IMR-90 (cell line): ENCODE measurements around the gene TNRC6B. TPM values are rescaled to one million over a fixed set of nuclear protein-coding genes. Genes with fewer than 3 reads are reported as not detected.

Experiments used
- ATAC-seq: fragments of 200-7000 bp; cut with Tn5 transposase; 2 replicates; pipeline ENCODE4 v1.9.1; 2020; ENCODE audit warnings: low read depth, mild to moderate bottlenecking, moderate library complexity
- BruUV-seq: library from RNA; stranded (reverse); fragments of 400-500 nt; replicated peaks from 2 replicates; lab custom pipeline; 2021; lab: Mats Ljungman, UMichigan
- CTCF ChIA-PET: fragments of 300-600 bp; formaldehyde crosslinking; extraction: SDS; loops from one replicate; lab custom pipeline; 2021; ENCODE audit warnings: antibody characterized with exemption; lab: Yijun Ruan, JAX
- POLR2A ChIA-PET: fragments of 300-600 bp; sonication (Branson Sonifier 250); formaldehyde crosslinking; loops from one replicate; lab custom pipeline; 2022; ENCODE audit warnings: antibody characterized with exemption; ENCODE audit not compliant: unreplicated experiment; lab: Charles Lee
- DNase-seq: peaks from one replicate; pipeline ENCODE4 v3.0.0; 2013
- H2AFZ ChIP-seq: replicated peaks from 2 replicates; pipeline ENCODE3; 2013; ENCODE audit warnings: low read length, mild to moderate bottlenecking; ENCODE audit not compliant: poor library complexity
- H2AK5ac ChIP-seq: 2 replicates; pipeline ENCODE4 v1.6.1; 2013; ENCODE audit warnings: low read depth, low read length, inconsistent platforms
- H2AK9ac ChIP-seq: replicated peaks from 2 replicates; pipeline ENCODE3; 2013; ENCODE audit warnings: mild to moderate bottlenecking, low read depth, low read length, moderate library complexity; ENCODE audit not compliant: poor library complexity
- H2BK120ac ChIP-seq: 2 replicates; pipeline ENCODE4 v1.6.1; 2013; ENCODE audit warnings: low read depth, low read length, inconsistent platforms
- H2BK15ac ChIP-seq: 3 replicates; pipeline ENCODE4 v1.6.1; 2013; ENCODE audit warnings: low read depth, low read length, inconsistent platforms
- H2BK20ac ChIP-seq: 2 replicates; pipeline ENCODE4 v1.6.1; 2013; ENCODE audit warnings: low read depth, mild to moderate bottlenecking, inconsistent platforms, low read length, moderate library complexity
- H2BK5ac ChIP-seq: 2 replicates; pipeline ENCODE4 v1.6.1; 2013; ENCODE audit warnings: mild to moderate bottlenecking, low read depth, low read length, inconsistent platforms; ENCODE audit not compliant: poor library complexity, severe bottlenecking
- H3K14ac ChIP-seq: replicated peaks from 2 replicates; pipeline ENCODE4 v1.6.1; 2013; ENCODE audit warnings: low read depth, low read length, inconsistent platforms
- H3K18ac ChIP-seq: 2 replicates; pipeline ENCODE4 v1.6.1; 2013; ENCODE audit warnings: low read depth, low read length, control low read depth
- H3K23ac ChIP-seq: 2 replicates; pipeline ENCODE4 v1.6.1; 2013; ENCODE audit warnings: low read depth, low read length, inconsistent platforms
- H3K27ac ChIP-seq: 2 replicates; pipeline ENCODE4 v1.5.1; 2013; ENCODE audit warnings: mild to moderate bottlenecking, control low read depth, low read length; ENCODE audit not compliant: insufficient read depth
- H3K27me3 ChIP-seq: 2 replicates; pipeline ENCODE4 v1.6.1; 2013; ENCODE audit warnings: low read length; ENCODE audit not compliant: control insufficient read depth, insufficient read depth
- H3K36me3 ChIP-seq: 2 replicates; pipeline ENCODE4 v1.6.1; 2013; ENCODE audit warnings: low read length, mixed read lengths; ENCODE audit not compliant: control insufficient read depth, insufficient read depth
- H3K4ac ChIP-seq: 2 replicates; pipeline ENCODE4 v1.6.1; 2013; ENCODE audit warnings: low read depth, low read length, inconsistent platforms
- H3K4me1 ChIP-seq: 2 replicates; pipeline ENCODE4 v1.6.1; 2013; ENCODE audit warnings: low read length, mixed read lengths; ENCODE audit not compliant: control insufficient read depth, insufficient read depth
- H3K4me2 ChIP-seq: 2 replicates; pipeline ENCODE4 v1.6.1; 2013; ENCODE audit warnings: low read depth, mild to moderate bottlenecking, control low read depth, low read length, moderate library complexity
- H3K4me3 ChIP-seq: 2 replicates; pipeline ENCODE4 v1.5.1; 2013; ENCODE audit warnings: low read depth, mild to moderate bottlenecking, control low read depth, low read length, moderate library complexity; ENCODE audit not compliant: insufficient read depth
- H3K56ac ChIP-seq: 2 replicates; pipeline ENCODE4 v1.6.1; 2013; ENCODE audit warnings: low read length, inconsistent platforms; ENCODE audit not compliant: insufficient read depth; ENCODE audit errors: extremely low read depth
- H3K79me1 ChIP-seq, 2 experiments: 2 replicates each; pipeline ENCODE4 v1.6.1; 2013; ENCODE audit warnings: low read length in 2 of 2, inconsistent platforms in 1 of 2, low read depth in 1 of 2
- H3K9ac ChIP-seq: 2 replicates; pipeline ENCODE4 v1.6.1; 2013; ENCODE audit warnings: low read depth, low read length, control low read depth
- H3K9me1 ChIP-seq: 2 replicates; pipeline ENCODE4 v1.6.1; 2013; ENCODE audit warnings: low read length, inconsistent platforms; ENCODE audit not compliant: insufficient read depth
- H3K9me3 ChIP-seq: 2 replicates; pipeline ENCODE4 v1.6.1; 2013; ENCODE audit warnings: low read length; ENCODE audit not compliant: control insufficient read depth, insufficient read depth
- H4K20me1 ChIP-seq: 2 replicates; pipeline ENCODE4 v1.6.1; 2013; ENCODE audit warnings: low read length, inconsistent platforms; ENCODE audit not compliant: insufficient read depth
- H4K5ac ChIP-seq: 2 replicates; pipeline ENCODE4 v1.6.1; 2013; ENCODE audit warnings: mild to moderate bottlenecking, low read depth, low read length, control low read depth
- H4K8ac ChIP-seq, 2 experiments: 2 replicates each; pipeline ENCODE4 v1.6.1; 2013; ENCODE audit warnings: low read depth in 2 of 2, low read length in 2 of 2, control low read depth in 1 of 2, inconsistent platforms in 1 of 2
- H4K91ac ChIP-seq: 2 replicates; pipeline ENCODE4 v1.6.1; 2013; ENCODE audit warnings: low read depth, low read length, inconsistent platforms; ENCODE audit not compliant: insufficient read depth
- CTCF ChIP-seq: conservative IDR thresholded peaks from 2 replicates; pipeline ENCODE4 v1.5.1; 2012; ENCODE audit warnings: mild to moderate bottlenecking, low read depth, low read length, improper control_type of control experiment
- MAFK ChIP-seq: IDR thresholded peaks from 2 replicates; pipeline ENCODE4 v1.6.1; 2012; ENCODE audit warnings: low read depth, low read length, improper control_type of control experiment
- NFE2L2 ChIP-seq: fragments of 150-350 bp; IDR thresholded peaks from 2 replicates; pipeline ENCODE4 v1.6.1; 2016; ENCODE audit warnings: low read depth, mild to moderate bottlenecking, low read length
- WGBS, 2 experiments: methylation state at CpG; one replicate each; pipeline versions ENCODE4 v1.1.5 to v1.1.7; 2013; ENCODE audit warnings: missing lambda C conversion rate in 2 of 2; ENCODE audit not compliant: insufficient read length in 1 of 2; ENCODE audit errors: extremely low coverage in 2 of 2; 5-methylcytosine and 5-hydroxymethylcytosine counted together
- dilution Hi-C: fragments of 300-500 bp; cut with HindIII; formaldehyde crosslinking; loops from one replicate; pipeline ENCODE4 v1.14.3; 2018; ENCODE audit warnings: low sequenced_read_pairs; ENCODE audit not compliant: unreplicated experiment
- in situ Hi-C: fragments of 300-500 bp; cut with MboI; formaldehyde crosslinking; loops from 3 replicates; pipeline ENCODE4 v1.14.3; 2019; ENCODE audit warnings: low sequenced_read_pairs, inconsistent platforms, mixed read lengths
- intact Hi-C: fragments of 100-400 bp; cut with micrococcal nuclease; formaldehyde crosslinking; loops from 2 replicates; pipeline ENCODE4 v1.10.0; 2022
- polyA plus RNA-seq, 3 experiments: library from polyadenylated mRNA; depleted of rRNA; stranded (reverse); fragments of >200 nt; gene quantifications; 2 replicates each; pipeline ENCODE4 v1.2.3, GENCODE V29; 2012; ENCODE audit warnings: low replicate concordance in 1 of 3
- total RNA-seq: library from RNA; depleted of rRNA; stranded (reverse); fragments of >200 nt; gene quantifications from 2 replicates; pipeline ENCODE4 v1.2.3, GENCODE V29; 2012

Gene TNRC6B
- total and polyA plus RNA-seq, 2 of the 4 experiments (the other 2 are of a cell fraction), result 3.9 to 17.0 TPM

GRCh38 chr22:40181323-40181722, 3.6 kb downstream of the TNRC6B start:
- no TSS peak for BruUV-seq
- Histone ChIP-seq H2AK9ac (no peak overlapping the region), H3K9me1 (peaks cover 23% of the 10 kb centered on the region), H2AK5ac (no peak overlapping the region), H3K4ac (no peak overlapping the region), H3K18ac (no peak overlapping the region), H3K4me2 (no peak overlapping the region), H3K27me3 (no peaks in the 10 kb centered on the region), H3K4me3 (no peak overlapping the region), H3K36me3 (no peaks in the 10 kb centered on the region), H3K9me3 (no peaks in the 10 kb centered on the region), H4K91ac (no peak overlapping the region), H3K14ac (no peak overlapping the region), H4K5ac (no peak overlapping the region), H2AFZ (no peak overlapping the region), H2BK15ac (no peak overlapping the region), H2BK20ac (no peak overlapping the region), H3K23ac (no peak overlapping the region), H3K27ac (no peak overlapping the region), H3K9ac (no peak overlapping the region), H3K79me1 (peaks cover 24 to 83% of the 10 kb centered on the region in 2 experiments), H3K56ac (no peak overlapping the region), H2BK5ac (no peak overlapping the region), H4K20me1 (peaks cover 52% of the 10 kb centered on the region), H3K4me1 (peaks cover 11% of the 10 kb centered on the region), H2BK120ac (no peak overlapping the region), H4K8ac (no peak overlapping the region)
- DNase-seq (no peak), ATAC-seq (no peak)
- WGBS, 2 experiments, result no CpG with 5 or more reads among the region's 3 CpGs
- intact Hi-C loops, result no loop called here
- CTCF ChIA-PET, result interaction anchor here (1.5 kb wide), 1 partner anchor 12 kb away, joined by 5 read pairs; no protein-coding TSS in a partner anchor
- TF ChIP-seq NFE2L2, result no peak
- no peak for TF ChIP-seq CTCF
- TF ChIP-seq MAFK, result peak; percentile 22; the same call in 1 of the 2 replicates
- in situ Hi-C loops, result loop anchor here (10.0 kb wide), 1 partner anchor 647 kb away; the partner anchor contains the start of gene RPS19BP1
- POLR2A ChIA-PET, result no interaction called here
- dilution Hi-C loops, result no loop called here
